IMR-90 (cell line): Measurements from ENCODE around the gene PLAGL1. TPM values are rescaled to one million over a fixed set of nuclear protein-coding genes. Genes with fewer than 3 reads are reported as not detected.

Experiments used
- MAFK ChIP-seq: IDR thresholded peaks from 2 replicates; pipeline ENCODE4 v1.6.1; 2012; ENCODE audit warnings: low read depth, low read length, improper control_type of control experiment
- MAZ ChIP-seq: IDR thresholded peaks from 2 replicates; pipeline ENCODE4 v1.6.1; 2012; ENCODE audit warnings: low read depth, mild to moderate bottlenecking, low read length, improper control_type of control experiment, moderate library complexity, borderline replicate concordance
- POLR2A ChIP-seq: IDR thresholded peaks from 2 replicates; pipeline ENCODE4 v1.6.1; 2012; ENCODE audit warnings: mild to moderate bottlenecking, low read depth, low read length
- SMC3 ChIP-seq: fragments of 150-350 bp; IDR thresholded peaks from 2 replicates; pipeline ENCODE4 v1.6.1; 2016; ENCODE audit warnings: low read depth, mild to moderate bottlenecking, antibody characterized with exemption, low read length, moderate library complexity
- polyA plus RNA-seq, 3 experiments: library from polyadenylated mRNA; depleted of rRNA; stranded (reverse); fragments of >200 nt; gene quantifications; 2 replicates each; pipeline ENCODE4 v1.2.3, GENCODE V29; 2012; ENCODE audit warnings: low replicate concordance in 1 of 3
- total RNA-seq: library from RNA; depleted of rRNA; stranded (reverse); fragments of >200 nt; gene quantifications from 2 replicates; pipeline ENCODE4 v1.2.3, GENCODE V29; 2012
- TF ChIP-seq, protein P1 (sequence below): conservative IDR thresholded peaks from 2 replicates; pipeline ENCODE4 v1.5.1; 2012; ENCODE audit warnings: mild to moderate bottlenecking, low read depth, low read length, improper control_type of control experiment

Gene PLAGL1
- total and polyA plus RNA-seq, 2 of the 4 experiments (the other 2 are of a cell fraction): 23.3 to 73.8 TPM

- TF ChIP-seq, protein P1, sequence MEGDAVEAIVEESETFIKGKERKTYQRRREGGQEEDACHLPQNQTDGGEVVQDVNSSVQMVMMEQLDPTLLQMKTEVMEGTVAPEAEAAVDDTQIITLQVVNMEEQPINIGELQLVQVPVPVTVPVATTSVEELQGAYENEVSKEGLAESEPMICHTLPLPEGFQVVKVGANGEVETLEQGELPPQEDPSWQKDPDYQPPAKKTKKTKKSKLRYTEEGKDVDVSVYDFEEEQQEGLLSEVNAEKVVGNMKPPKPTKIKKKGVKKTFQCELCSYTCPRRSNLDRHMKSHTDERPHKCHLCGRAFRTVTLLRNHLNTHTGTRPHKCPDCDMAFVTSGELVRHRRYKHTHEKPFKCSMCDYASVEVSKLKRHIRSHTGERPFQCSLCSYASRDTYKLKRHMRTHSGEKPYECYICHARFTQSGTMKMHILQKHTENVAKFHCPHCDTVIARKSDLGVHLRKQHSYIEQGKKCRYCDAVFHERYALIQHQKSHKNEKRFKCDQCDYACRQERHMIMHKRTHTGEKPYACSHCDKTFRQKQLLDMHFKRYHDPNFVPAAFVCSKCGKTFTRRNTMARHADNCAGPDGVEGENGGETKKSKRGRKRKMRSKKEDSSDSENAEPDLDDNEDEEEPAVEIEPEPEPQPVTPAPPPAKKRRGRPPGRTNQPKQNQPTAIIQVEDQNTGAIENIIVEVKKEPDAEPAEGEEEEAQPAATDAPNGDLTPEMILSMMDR: no peak
- no peak for TF ChIP-seq MAFK
- TF ChIP-seq POLR2A: peak; percentile 87
- TF ChIP-seq SMC3: no peak
- peak; percentile 9; the same call in 1 of the 2 replicates for TF ChIP-seq MAZ
Measured at GRCh38 chr6:144008120-144008811, at the start of gene PLAGL1 (continued).
